Osteocyte (in vitro differentiated cells): ENCODE data around the gene GALNT2. TPM values are rescaled to one million over a fixed set of nuclear protein-coding genes. Genes with fewer than 3 reads are reported as not detected.

Source experiments
- DNase-seq: peaks from one replicate; pipeline ENCODE4 v3.0.0; 2021; ENCODE audit warnings: mixed read lengths; ENCODE audit not compliant: unreplicated experiment; ENCODE audit errors: extremely low spot score
- H3K27ac Mint-ChIP-seq: one replicate; pipeline ENCODE4 v1.8.0; 2021; ENCODE audit warnings: mild to moderate bottlenecking, mixed read lengths; ENCODE audit not compliant: unreplicated experiment
- H3K27me3 Mint-ChIP-seq: one replicate; pipeline ENCODE4 v1.8.0; 2021; ENCODE audit warnings: mixed read lengths; ENCODE audit not compliant: unreplicated experiment
- H3K36me3 Mint-ChIP-seq: one replicate; pipeline ENCODE4 v1.8.0; 2021; ENCODE audit warnings: mixed read lengths; ENCODE audit not compliant: unreplicated experiment
- H3K4me1 Mint-ChIP-seq: one replicate; pipeline ENCODE4 v1.8.0; 2021; ENCODE audit warnings: mixed read lengths; ENCODE audit not compliant: unreplicated experiment
- H3K4me3 Mint-ChIP-seq: one replicate; pipeline ENCODE4 v1.8.0; 2021; ENCODE audit warnings: mild to moderate bottlenecking, moderate library complexity, mixed read lengths; ENCODE audit not compliant: unreplicated experiment
- H3K9me3 Mint-ChIP-seq: one replicate; pipeline ENCODE4 v1.8.0; 2021; ENCODE audit warnings: mixed read lengths; ENCODE audit not compliant: unreplicated experiment
- total RNA-seq: library from RNA; stranded (reverse); gene quantifications from 2 replicates; pipeline ENCODE4 v1.2.1, GENCODE V29; 2021
- TF ChIP-seq, protein P1 (sequence below): fragments of 200-600 bp; sonication (generic); IDR thresholded peaks from 2 replicates; pipeline ENCODE4 v1.5.0; 2021; ENCODE audit warnings: antibody characterized with exemption, mild to moderate bottlenecking, moderate library complexity

The GALNT2 gene
- total RNA-seq, 1 donor from 2014 or later, result 149 TPM

DNA sequence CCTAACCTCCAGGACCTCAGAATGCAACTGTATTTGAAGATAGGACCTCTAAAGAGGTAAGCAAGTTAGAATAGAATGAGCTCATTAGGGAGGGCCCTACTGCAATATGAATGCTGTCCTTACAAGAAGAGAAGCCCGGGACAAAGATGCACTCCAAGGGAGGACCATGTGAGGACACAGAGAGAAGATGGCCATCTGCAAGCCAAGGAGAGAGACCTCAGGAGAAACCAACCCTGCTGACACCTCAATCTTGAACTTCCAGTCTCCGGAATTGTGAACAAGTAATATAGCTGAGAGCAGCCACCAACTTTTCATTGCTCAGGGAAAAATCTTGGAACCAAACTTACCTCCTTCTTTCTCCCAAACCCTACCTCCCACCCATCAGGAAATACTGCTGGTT is 15.0 kb upstream of the GALNT2 start:
- H3K27me3 Mint-ChIP-seq, result peaks cover 32% of the 10 kb centered on the region
- H3K27ac Mint-ChIP-seq, result no peak overlapping the region
- no peak for DNase-seq
- no peaks in the 10 kb centered on the region for H3K9me3 Mint-ChIP-seq
- no peaks in the 10 kb centered on the region for H3K36me3 Mint-ChIP-seq
- TF ChIP-seq, protein P1, sequence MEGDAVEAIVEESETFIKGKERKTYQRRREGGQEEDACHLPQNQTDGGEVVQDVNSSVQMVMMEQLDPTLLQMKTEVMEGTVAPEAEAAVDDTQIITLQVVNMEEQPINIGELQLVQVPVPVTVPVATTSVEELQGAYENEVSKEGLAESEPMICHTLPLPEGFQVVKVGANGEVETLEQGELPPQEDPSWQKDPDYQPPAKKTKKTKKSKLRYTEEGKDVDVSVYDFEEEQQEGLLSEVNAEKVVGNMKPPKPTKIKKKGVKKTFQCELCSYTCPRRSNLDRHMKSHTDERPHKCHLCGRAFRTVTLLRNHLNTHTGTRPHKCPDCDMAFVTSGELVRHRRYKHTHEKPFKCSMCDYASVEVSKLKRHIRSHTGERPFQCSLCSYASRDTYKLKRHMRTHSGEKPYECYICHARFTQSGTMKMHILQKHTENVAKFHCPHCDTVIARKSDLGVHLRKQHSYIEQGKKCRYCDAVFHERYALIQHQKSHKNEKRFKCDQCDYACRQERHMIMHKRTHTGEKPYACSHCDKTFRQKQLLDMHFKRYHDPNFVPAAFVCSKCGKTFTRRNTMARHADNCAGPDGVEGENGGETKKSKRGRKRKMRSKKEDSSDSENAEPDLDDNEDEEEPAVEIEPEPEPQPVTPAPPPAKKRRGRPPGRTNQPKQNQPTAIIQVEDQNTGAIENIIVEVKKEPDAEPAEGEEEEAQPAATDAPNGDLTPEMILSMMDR, result no peak
- H3K4me1 Mint-ChIP-seq, result no peaks in the 10 kb centered on the region
- H3K4me3 Mint-ChIP-seq, result no peak overlapping the region

DNA sequence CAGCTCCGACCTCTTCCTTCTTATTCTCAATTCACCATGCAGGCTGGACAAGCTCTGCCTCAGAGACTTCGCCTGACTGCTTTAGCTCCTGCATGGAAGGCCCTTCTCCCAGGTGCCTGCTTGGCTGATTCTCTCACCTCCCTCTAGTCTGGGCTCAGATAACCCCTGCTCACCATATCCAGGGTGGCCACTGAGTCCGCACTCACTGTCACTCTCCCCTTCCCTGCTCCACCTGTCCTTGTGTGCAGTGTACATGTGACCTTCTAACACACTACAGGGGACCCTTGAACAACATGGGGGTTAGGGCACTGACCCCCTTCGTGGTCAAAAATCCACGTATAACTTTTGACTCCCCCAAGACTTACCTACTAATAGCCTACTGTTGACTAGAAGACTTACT is 14.4 kb upstream of the GALNT2 start:
- H3K4me1 Mint-ChIP-seq, result no peaks in the 10 kb centered on the region
- TF ChIP-seq, protein P1, result no peak
- H3K27ac Mint-ChIP-seq, result no peak overlapping the region
- no peaks in the 10 kb centered on the region for H3K9me3 Mint-ChIP-seq
- H3K4me3 Mint-ChIP-seq, result no peak overlapping the region
- H3K27me3 Mint-ChIP-seq, result peaks cover 37% of the 10 kb centered on the region
- H3K36me3 Mint-ChIP-seq, result no peaks in the 10 kb centered on the region
- no peak for DNase-seq

DNA sequence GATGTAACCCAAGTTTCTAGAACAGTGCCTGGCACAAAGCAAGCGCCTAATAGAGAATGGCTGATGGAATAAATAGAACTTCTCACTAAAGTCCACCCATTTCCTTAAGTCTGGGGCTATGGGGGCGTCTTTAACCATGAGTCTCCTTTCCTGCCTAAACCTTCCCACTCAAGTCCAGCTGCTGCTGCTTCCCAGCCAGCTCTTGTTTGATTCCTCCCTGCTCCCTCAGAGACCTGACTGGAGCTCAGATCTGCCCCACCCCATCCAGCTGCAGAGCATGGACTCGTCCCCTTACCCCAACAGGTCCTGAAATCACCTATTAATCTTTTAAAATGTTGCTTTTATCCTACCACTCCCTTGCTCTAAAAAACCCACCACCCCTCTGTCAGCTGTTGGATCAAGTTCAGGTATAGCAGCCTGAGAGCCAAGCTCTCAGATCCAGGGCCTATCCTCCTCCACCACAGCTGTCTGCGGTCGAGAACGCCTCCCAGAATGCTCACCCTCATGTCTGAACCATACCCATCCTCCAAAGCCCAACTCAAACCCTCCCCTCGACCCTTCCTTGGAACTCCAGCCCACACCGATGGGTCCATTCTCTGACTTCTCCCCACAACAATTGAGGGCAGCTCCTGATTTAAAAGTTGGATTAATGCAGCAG is 12.8 kb upstream of the GALNT2 start:
- Mint-ChIP-seq H3K36me3 (no peaks in the 10 kb centered on the region), H3K4me3 (no peak overlapping the region), H3K27me3 (peaks cover 39% of the 10 kb centered on the region), H3K27ac (no peak overlapping the region), H3K4me1 (no peaks in the 10 kb centered on the region), H3K9me3 (no peaks in the 10 kb centered on the region)
- TF ChIP-seq, protein P1, result no peak
- no peak for DNase-seq

DNA sequence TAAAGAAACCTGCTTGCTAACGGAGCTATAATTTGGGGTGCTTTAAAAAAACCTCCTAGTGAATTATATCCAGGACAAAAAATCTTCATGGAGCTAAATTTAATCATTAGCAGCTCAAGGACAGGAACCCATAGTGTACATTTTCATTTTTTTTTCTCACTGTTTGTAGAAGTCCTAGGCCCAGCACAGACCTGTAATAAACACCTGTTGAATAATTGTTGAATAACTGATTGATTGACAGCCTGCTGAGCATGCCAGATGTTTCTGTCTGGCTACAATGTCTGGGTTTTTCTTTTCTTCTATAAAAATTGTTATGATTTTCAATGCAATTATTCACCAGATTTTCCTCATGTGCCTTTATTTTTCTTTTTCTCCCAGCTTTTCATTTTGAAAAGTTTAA is 10.9 kb upstream of the GALNT2 start:
- Mint-ChIP-seq H3K36me3 (peaks cover 3% of the 10 kb centered on the region), H3K27me3 (peaks cover 35% of the 10 kb centered on the region), H3K27ac (no peak overlapping the region), H3K4me1 (no peaks in the 10 kb centered on the region), H3K4me3 (no peak overlapping the region), H3K9me3 (peaks cover 7% of the 10 kb centered on the region)
- no peak for DNase-seq
- TF ChIP-seq, protein P1, result no peak

DNA sequence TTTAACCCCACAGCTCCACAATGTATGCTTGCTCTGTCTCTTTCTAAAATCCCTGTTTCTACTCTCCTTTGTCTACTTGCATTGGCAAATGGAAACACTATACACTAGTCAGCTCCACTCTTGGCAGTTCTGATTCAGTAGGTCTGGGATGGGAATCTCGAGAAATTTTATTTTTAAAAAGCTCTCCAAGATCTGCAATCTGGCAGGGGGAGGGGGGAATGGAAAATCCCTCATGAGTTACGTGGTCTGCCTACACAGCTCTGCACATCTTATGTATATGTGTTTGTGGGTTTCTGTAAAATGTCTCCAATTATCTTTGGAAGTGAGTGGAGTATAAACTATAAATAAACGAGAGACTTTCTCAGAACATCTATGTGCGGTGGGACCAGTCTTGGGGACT is 9.9 kb upstream of the GALNT2 start:
- Mint-ChIP-seq H3K36me3 (peaks cover 3% of the 10 kb centered on the region), H3K9me3 (peaks cover 10% of the 10 kb centered on the region), H3K4me3 (no peak overlapping the region), H3K4me1 (no peaks in the 10 kb centered on the region), H3K27me3 (peaks cover 33% of the 10 kb centered on the region), H3K27ac (no peak overlapping the region)
- no peak for DNase-seq
- TF ChIP-seq, protein P1, result no peak
